H9 (cell line): Measurements from ENCODE around the gene FREM1. TPM values are rescaled to one million over a fixed set of nuclear protein-coding genes. Genes with fewer than 3 reads are reported as not detected.

Experiments used
- DNase-seq: peaks from one replicate; pipeline ENCODE4 v3.0.0-alpha.2; 2017
- H2AFZ ChIP-seq: one replicate; pipeline ENCODE4 v1.6.1; 2013; ENCODE audit warnings: mild to moderate bottlenecking, low read length, control low read depth, moderate library complexity
- H2AK5ac ChIP-seq: 2 replicates; pipeline ENCODE4 v1.6.1; 2013; ENCODE audit warnings: low read length, control low read depth, mixed read lengths; ENCODE audit not compliant: insufficient read length
- H2BK120ac ChIP-seq: one replicate; pipeline ENCODE4 v1.6.1; 2013; ENCODE audit warnings: low read depth, mild to moderate bottlenecking, low read length, control low read depth, inconsistent platforms; ENCODE audit not compliant: poor library complexity, severe bottlenecking
- H2BK12ac ChIP-seq: 2 replicates; pipeline ENCODE4 v1.6.1; 2013; ENCODE audit warnings: low read length, control low read depth, mixed read lengths, low read depth; ENCODE audit not compliant: insufficient read length
- H2BK15ac ChIP-seq: 2 replicates; pipeline ENCODE4 v1.6.1; 2013; ENCODE audit warnings: low read depth, low read length, control low read depth
- H2BK20ac ChIP-seq: one replicate; pipeline ENCODE4 v1.6.1; 2013; ENCODE audit warnings: low read depth, mild to moderate bottlenecking, low read length, control low read depth, inconsistent platforms; ENCODE audit not compliant: poor library complexity, severe bottlenecking
- H2BK5ac ChIP-seq: 2 replicates; pipeline ENCODE4 v1.6.1; 2013; ENCODE audit warnings: low read length, control low read depth, mixed read lengths; ENCODE audit not compliant: insufficient read length
- H3K14ac ChIP-seq: 2 replicates; pipeline ENCODE4 v1.6.1; 2013; ENCODE audit warnings: low read length, control low read depth; ENCODE audit not compliant: insufficient read depth
- H3K18ac ChIP-seq: 2 replicates; pipeline ENCODE4 v1.6.1; 2013; ENCODE audit warnings: low read depth, mild to moderate bottlenecking, mixed read lengths, low read length, control low read depth; ENCODE audit not compliant: insufficient read length
- H3K23ac ChIP-seq: 2 replicates; pipeline ENCODE4 v1.6.1; 2013; ENCODE audit warnings: low read length, control low read depth, mixed read lengths, low read depth; ENCODE audit not compliant: insufficient read length
- H3K23me2 ChIP-seq: 2 replicates; pipeline ENCODE4 v1.6.1; 2013; ENCODE audit warnings: low read depth, mild to moderate bottlenecking, mixed read lengths, low read length, control low read depth; ENCODE audit not compliant: insufficient read length, poor library complexity, severe bottlenecking
- H3K27ac ChIP-seq: 2 replicates; pipeline ENCODE4 v1.5.1; 2013; ENCODE audit warnings: low read length, control low read depth, mixed read lengths, low read depth; ENCODE audit not compliant: insufficient read length
- H3K27me3 ChIP-seq: 2 replicates; pipeline ENCODE4 v1.6.1; 2013; ENCODE audit warnings: low read length, control low read depth, inconsistent platforms; ENCODE audit not compliant: insufficient read depth
- H3K4ac ChIP-seq: 2 replicates; pipeline ENCODE4 v1.6.1; 2013; ENCODE audit warnings: low read depth, mild to moderate bottlenecking, control low read depth, inconsistent platforms, low read length, moderate library complexity
- H3K4me1 ChIP-seq: 2 replicates; pipeline ENCODE4 v1.6.1; 2013; ENCODE audit warnings: low read length, control low read depth, inconsistent platforms; ENCODE audit not compliant: insufficient read depth
- H3K4me2 ChIP-seq: 2 replicates; pipeline ENCODE4 v1.6.1; 2013; ENCODE audit warnings: low read length, control low read depth, mixed read lengths; ENCODE audit not compliant: insufficient read length, insufficient read depth
- H3K56ac ChIP-seq: 2 replicates; pipeline ENCODE4 v1.6.1; 2013; ENCODE audit warnings: low read depth, mild to moderate bottlenecking, mixed read lengths, low read length, control low read depth; ENCODE audit not compliant: insufficient read length
- H3K79me1 ChIP-seq: 2 replicates; pipeline ENCODE4 v1.6.1; 2013; ENCODE audit warnings: low read depth, mild to moderate bottlenecking, moderate library complexity, low read length, control low read depth, inconsistent platforms; ENCODE audit not compliant: insufficient read depth, poor library complexity, severe bottlenecking
- H3K79me2 ChIP-seq: 2 replicates; pipeline ENCODE4 v1.6.1; 2013; ENCODE audit warnings: low read length, control low read depth, inconsistent platforms; ENCODE audit not compliant: insufficient read depth
- H3K9ac ChIP-seq: 2 replicates; pipeline ENCODE4 v1.6.1; 2013; ENCODE audit warnings: low read length, control low read depth, mixed read lengths; ENCODE audit not compliant: insufficient read length; ENCODE audit errors: extremely low read depth
- H3K9me3 ChIP-seq: one replicate; pipeline ENCODE4 v1.6.1; 2013; ENCODE audit warnings: low read depth, low read length, inconsistent platforms; ENCODE audit not compliant: control insufficient read depth
- H3T11ph ChIP-seq: one replicate; pipeline ENCODE4 v1.6.1; 2013; ENCODE audit warnings: mild to moderate bottlenecking, low read length, control low read depth, inconsistent platforms
- H4K20me1 ChIP-seq: one replicate; pipeline ENCODE4 v1.6.1; 2013; ENCODE audit not compliant: control insufficient read depth, insufficient read length, insufficient read depth
- H4K5ac ChIP-seq: 2 replicates; pipeline ENCODE4 v1.6.1; 2013; ENCODE audit warnings: low read depth, mild to moderate bottlenecking, mixed read lengths, low read length, control low read depth; ENCODE audit not compliant: insufficient read length
- H4K8ac ChIP-seq: replicated peaks from 2 replicates; pipeline ENCODE4 v1.6.1; 2013; ENCODE audit warnings: low read length, control low read depth, mixed read lengths, low read depth; ENCODE audit not compliant: insufficient read length
- H4K91ac ChIP-seq: 2 replicates; pipeline ENCODE4 v1.6.1; 2013; ENCODE audit warnings: low read depth, mild to moderate bottlenecking, moderate library complexity, mixed read lengths, low read length, control low read depth; ENCODE audit not compliant: insufficient read length
- H3K27ac Mint-ChIP-seq, 3 experiments: 2 replicates in 2 of 3; 3 replicates in 1 of 3; pipeline ENCODE4 v1.8.0; 2020 to 2021; ENCODE audit warnings: mixed read lengths in 3 of 3, mild to moderate bottlenecking in 1 of 3, moderate library complexity in 1 of 3
- H3K27me3 Mint-ChIP-seq: 2 replicates; pipeline ENCODE4 v1.8.0; 2021; ENCODE audit warnings: low read depth, mild to moderate bottlenecking, moderate library complexity, mixed read lengths
- H3K36me3 Mint-ChIP-seq, 3 experiments: 2 replicates in 2 of 3; 3 replicates in 1 of 3; pipeline ENCODE4 v1.8.0; 2020 to 2021; ENCODE audit warnings: low read depth in 3 of 3, mixed read lengths in 3 of 3; ENCODE audit not compliant: insufficient read depth in 1 of 3
- H3K4me1 Mint-ChIP-seq, 2 experiments: 2 replicates each; pipeline ENCODE4 v1.8.0; 2020; ENCODE audit warnings: mixed read lengths in 2 of 2
- H3K4me3 Mint-ChIP-seq, 2 experiments: 2 replicates in 1 of 2; 3 replicates in 1 of 2; pipeline ENCODE4 v1.8.0; 2020 to 2021; ENCODE audit warnings: mild to moderate bottlenecking in 2 of 2, mixed read lengths in 2 of 2, moderate library complexity in 1 of 2
- H3K9me3 Mint-ChIP-seq, 2 experiments: 2 replicates in 1 of 2; 3 replicates in 1 of 2; pipeline ENCODE4 v1.8.0; 2020; ENCODE audit warnings: mild to moderate bottlenecking in 2 of 2, mixed read lengths in 2 of 2, moderate library complexity in 1 of 2
- CTCF ChIP-seq: fragments of 200-600 bp; sonication (generic); conservative IDR thresholded peaks from 3 replicates; pipeline ENCODE4 v1.8.0; 2021; ENCODE audit warnings: antibody characterized with exemption, mild to moderate bottlenecking
- WGBS: extraction: QIAGEN DNeasy Blood & Tissue Kit; methylation state at CpG from one replicate; pipeline ENCODE4 v1.1.7; 2013; ENCODE audit warnings: missing lambda C conversion rate, low lambda C conversion rate, mixed read lengths; ENCODE audit not compliant: insufficient read length; ENCODE audit errors: extremely low coverage; 5-methylcytosine and 5-hydroxymethylcytosine counted together
- total RNA-seq: library from RNA; stranded (reverse); gene quantifications from 2 replicates; pipeline ENCODE4 v1.2.1, GENCODE V29; 2021

FREM1 gene
- total RNA-seq, 1 experiment from 2014 or later = 0.44 TPM

GRCh38 chr9:14733133-14733532, 177.1 kb downstream of the FREM1 start:
- TF ChIP-seq CTCF = no peak
- no peak for DNase-seq
- Mint-ChIP-seq H3K9me3 (no peaks in the 10 kb centered on the region), H3K27ac (no peak overlapping the region), H3K36me3 (no peaks in the 10 kb centered on the region), H3K27me3 (peaks cover 13% of the 10 kb centered on the region), H3K4me3 (no peak overlapping the region), H3K4me1 (no peaks in the 10 kb centered on the region)
- Histone ChIP-seq H3K23ac (no peak overlapping the region), H4K5ac (no peak overlapping the region), H2AK5ac (no peak overlapping the region), H3K4me1 (no peaks in the 10 kb centered on the region), H3K27me3 (no peaks in the 10 kb centered on the region; the same call in 1 of the 2 replicates), H2BK120ac (no peak overlapping the region), H3K4me2 (no peak overlapping the region), H3K23me2 (no peaks in the 10 kb centered on the region), H3K14ac (no peak overlapping the region), H2AFZ (no peak overlapping the region), H3K4ac (no peak overlapping the region), H3K56ac (no peak overlapping the region), H4K91ac (no peak overlapping the region), H3K9me3 (no peaks in the 10 kb centered on the region), H3T11ph (no peak overlapping the region), H2BK5ac (no peak overlapping the region), H3K27ac (no peak overlapping the region), H2BK15ac (no peak overlapping the region), H3K9ac (no peak overlapping the region), H2BK20ac (no peak overlapping the region), H3K18ac (no peak overlapping the region), H3K79me2 (no peaks in the 10 kb centered on the region), H4K8ac (no peak overlapping the region), H3K79me1 (no peaks in the 10 kb centered on the region), H4K20me1 (no peaks in the 10 kb centered on the region), H2BK12ac (no peak overlapping the region)
- WGBS = no CpG with 5 or more reads among the region's 5 CpGs
